Fibroblast of mammary gland (primary cell): ENCODE data around the gene NFIB.

Experiments used
- DNase-seq: peaks from one replicate; pipeline ENCODE4 v3.0.0-alpha.2; 2010; ENCODE audit warnings: low read depth
- H3K4me3 ChIP-seq: 2 replicates; pipeline ENCODE4 v1.5.1; 2011; ENCODE audit warnings: low read depth, mild to moderate bottlenecking, low read length, moderate library complexity; ENCODE audit not compliant: control insufficient read depth
- TF ChIP-seq, protein P1 (sequence below): conservative IDR thresholded peaks from 2 replicates; pipeline ENCODE4 v1.5.1; 2011; ENCODE audit warnings: low read depth, low read length, inconsistent platforms; ENCODE audit not compliant: control insufficient read depth, insufficient read depth

Gene NFIB

DNA sequence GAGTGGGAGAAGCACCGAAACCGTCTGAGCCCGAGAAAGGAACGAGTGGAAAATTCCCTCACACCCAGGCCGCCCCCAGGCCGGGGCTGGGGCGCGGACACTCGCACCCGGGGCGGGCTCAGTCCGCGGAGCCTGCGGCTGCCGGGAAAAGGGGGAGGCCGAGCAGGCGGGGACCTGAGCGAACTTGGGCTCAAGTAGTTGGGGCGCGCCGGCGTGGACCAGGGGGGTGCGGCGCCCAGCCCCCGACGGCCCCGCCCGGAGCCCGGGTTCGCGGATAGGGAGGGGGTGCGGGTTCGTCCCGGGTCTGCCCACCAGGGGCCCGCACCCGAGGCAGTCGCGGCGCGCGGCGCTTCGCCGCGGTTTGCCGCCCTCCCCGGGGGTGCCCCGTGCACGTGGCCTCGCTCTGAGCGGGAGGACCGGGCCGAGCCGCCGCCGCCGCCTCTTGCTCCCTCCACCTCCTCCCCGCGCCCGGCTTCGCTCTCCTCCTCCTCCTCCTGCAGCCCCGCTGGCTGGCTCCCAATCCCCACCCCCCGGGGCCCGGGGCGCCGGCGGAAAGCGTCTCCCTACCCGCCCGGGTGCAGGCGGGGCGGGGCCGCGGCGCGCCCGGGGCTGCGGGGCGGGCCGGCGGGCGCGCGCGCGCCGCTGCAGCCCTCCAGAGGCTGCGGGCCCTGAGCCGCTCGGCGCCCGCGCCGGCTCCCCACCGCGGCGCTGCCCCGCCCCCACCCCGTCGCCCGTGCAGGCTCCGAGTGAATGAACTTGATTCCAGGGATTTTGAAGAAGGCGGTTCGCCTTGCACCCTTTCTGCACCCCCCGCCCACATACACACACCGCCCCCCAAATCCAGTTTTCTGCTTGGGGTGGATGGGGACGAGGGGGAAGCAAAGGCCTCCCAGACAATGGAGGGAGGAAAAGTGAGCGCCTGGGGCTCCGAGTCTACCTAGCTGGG lies 1.3 kb upstream of the NFIB start:
- DNase-seq: peak; percentile 80
- TF ChIP-seq, protein P1, sequence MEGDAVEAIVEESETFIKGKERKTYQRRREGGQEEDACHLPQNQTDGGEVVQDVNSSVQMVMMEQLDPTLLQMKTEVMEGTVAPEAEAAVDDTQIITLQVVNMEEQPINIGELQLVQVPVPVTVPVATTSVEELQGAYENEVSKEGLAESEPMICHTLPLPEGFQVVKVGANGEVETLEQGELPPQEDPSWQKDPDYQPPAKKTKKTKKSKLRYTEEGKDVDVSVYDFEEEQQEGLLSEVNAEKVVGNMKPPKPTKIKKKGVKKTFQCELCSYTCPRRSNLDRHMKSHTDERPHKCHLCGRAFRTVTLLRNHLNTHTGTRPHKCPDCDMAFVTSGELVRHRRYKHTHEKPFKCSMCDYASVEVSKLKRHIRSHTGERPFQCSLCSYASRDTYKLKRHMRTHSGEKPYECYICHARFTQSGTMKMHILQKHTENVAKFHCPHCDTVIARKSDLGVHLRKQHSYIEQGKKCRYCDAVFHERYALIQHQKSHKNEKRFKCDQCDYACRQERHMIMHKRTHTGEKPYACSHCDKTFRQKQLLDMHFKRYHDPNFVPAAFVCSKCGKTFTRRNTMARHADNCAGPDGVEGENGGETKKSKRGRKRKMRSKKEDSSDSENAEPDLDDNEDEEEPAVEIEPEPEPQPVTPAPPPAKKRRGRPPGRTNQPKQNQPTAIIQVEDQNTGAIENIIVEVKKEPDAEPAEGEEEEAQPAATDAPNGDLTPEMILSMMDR: no peak
- peak overlapping the region; percentile 71 for H3K4me3 ChIP-seq

DNA sequence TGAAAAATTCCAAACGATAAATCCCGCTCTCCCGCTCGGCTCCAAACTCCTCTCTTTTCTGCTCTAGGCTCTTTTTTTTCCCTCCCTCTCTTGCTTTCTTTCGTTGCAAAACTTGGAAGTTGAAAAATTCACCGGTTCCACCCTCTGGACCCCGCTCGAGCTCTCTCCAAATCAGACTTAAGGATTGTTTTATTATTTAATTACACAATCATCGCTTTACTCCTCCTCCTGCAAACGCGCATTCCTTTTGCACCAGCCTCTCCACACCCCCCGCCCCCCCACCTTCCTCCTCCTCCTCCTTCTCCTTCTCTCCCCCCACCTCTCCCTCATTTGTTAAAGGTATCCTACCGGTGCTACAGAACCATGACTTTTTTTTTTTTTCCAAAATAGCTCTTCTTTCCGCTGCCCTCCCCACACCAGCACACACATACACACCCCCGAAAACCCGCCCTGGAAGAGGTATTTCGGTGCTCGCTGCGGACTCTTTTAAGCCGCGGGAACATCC lies 535 bp upstream of the NFIB start:
- TF ChIP-seq, protein P1: no peak
- H3K4me3 ChIP-seq: peak overlapping the region; percentile 71
- DNase-seq: peak; percentile 90

DNA sequence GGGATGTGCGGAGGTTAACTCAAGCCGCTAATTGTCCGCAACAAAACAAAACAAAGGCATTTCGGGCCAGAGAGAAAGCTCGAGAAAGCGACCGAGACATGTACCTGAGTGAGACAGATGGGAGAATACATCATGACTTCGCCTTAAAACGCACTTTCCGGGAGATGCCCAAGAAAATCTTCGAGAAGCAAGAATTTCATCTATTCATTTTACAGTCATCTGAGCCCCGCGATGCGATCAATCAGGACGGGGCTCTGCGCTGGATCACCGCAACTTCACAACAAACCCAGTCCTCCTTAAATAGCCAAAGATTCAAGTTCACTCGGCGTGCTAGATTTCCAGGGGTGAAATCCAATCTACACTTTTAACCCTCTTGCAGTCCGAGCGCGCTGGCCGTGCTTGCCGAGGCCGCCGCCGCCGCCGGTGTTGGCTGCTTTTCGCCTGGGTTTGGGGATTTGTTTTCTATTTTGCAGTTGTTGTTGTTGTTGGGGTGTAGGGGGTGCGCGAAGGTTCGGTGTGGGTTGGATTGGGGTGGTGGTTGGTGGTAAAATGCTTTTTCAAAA lies 482 bp downstream of the NFIB start:
- TF ChIP-seq, protein P1: no peak
- no peak for DNase-seq
- peak overlapping the region; percentile 71 for H3K4me3 ChIP-seq

DNA sequence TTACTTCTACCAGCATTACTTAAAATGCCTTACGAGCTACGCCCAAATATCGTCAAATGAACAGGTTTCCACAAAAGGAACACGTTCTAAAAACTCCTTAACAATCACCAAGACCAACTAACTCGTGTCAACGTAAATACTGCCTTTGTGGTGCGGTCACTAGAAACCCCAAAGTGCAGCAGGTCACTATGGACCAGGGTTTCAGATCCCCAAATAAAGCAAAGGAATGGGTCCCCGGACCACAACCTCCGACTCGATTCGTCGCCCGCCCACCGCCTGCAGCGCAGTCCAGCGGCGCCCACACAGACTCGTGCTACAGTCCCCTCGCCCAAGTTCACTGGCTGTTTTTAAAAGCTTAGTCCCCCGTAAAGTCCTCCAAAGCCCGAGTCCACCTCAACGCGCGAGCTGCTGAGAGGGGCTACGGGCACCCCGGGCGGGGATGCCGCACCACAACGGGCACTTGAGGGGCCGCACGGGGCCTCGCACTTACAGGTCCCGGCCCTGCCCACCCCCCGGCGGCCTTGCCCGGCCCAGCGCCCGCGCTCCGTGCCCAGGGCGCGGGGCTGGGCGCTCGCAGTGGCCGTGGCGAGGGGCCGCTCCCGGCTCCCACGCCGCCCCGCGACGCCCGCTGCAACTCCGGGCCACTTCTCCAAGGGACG lies 1.1 kb downstream of the NFIB start:
- peak overlapping the region; percentile 71 for H3K4me3 ChIP-seq
- no peak for DNase-seq
- TF ChIP-seq, protein P1: no peak

DNA sequence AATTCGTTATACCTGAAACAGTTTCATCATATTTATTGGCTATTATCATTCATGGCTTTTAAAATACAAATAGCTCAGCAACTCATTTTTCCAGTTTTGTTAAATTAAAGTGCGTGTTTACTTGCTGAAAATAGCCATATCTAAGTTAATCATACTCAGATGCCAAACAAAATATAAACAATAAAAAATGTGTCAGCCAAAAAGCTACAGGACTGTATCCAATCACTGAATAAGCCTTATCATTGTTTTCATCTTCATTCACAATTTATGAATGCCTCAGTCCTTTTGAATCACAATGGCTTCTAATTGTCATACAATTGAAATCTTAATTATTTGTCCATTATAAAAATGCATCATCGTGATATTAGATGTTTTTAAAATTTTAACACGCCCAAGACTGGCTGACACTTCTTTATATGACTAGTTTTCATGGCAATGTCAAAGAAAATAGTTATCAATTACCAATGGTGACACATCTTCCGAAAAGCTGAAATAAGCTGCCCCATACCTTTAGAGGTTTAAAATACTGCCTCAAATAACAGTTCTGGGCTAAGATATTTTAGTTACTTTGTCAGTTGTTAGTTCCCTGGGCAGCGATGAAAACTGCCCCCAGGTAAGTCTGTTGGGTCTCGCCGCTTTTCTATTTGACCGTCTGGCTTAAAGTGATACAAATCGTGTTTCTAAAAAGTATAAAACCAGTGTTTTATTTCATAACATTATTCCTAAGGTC lies 1.8 kb downstream of the NFIB start:
- TF ChIP-seq, protein P1: no peak
- peak overlapping the region; percentile 71 for H3K4me3 ChIP-seq
- DNase-seq: no peak
